Colonic mucosa (tissue), 4 donors: ENCODE data around the gene DDIT3. TPM values are rescaled to one million over a fixed set of nuclear protein-coding genes. Genes with fewer than 3 reads are reported as not detected.

ENCODE experiments used
- DNase-seq: peaks from one replicate; pipeline ENCODE4 v3.0.0-alpha.2; 2020
- H3K27ac ChIP-seq: fragments of 200-600 bp; one replicate; pipeline ENCODE4 v1.8.0; 2021
- H3K27me3 ChIP-seq: fragments of 200-600 bp; one replicate; pipeline ENCODE4 v1.8.0; 2021
- H3K36me3 ChIP-seq: fragments of 200-600 bp; one replicate; pipeline ENCODE4 v1.8.0; 2021
- H3K4me1 ChIP-seq: fragments of 200-600 bp; one replicate; pipeline ENCODE4 v1.8.0; 2021; ENCODE audit warnings: mild to moderate bottlenecking
- H3K4me3 ChIP-seq: fragments of 200-600 bp; one replicate; pipeline ENCODE4 v1.8.0; 2021
- H3K9ac ChIP-seq, 2 donors: one replicate each; pipeline ENCODE4 v1.7.0; 2013; ENCODE audit warnings: control low read depth in 2 of 2, low read depth in 2 of 2, low read length in 2 of 2
- H3K9me3 ChIP-seq: fragments of 200-600 bp; one replicate; pipeline ENCODE4 v1.8.0; 2021
- intact Hi-C: fragments of 100-400 bp; cut with DNase I; formaldehyde crosslinking; loops from one replicate; pipeline ENCODE4 v1.14.1; 2022
- total RNA-seq, 2 donors: library from RNA; stranded (reverse); fragmentation: NEBNext Ultra II Directional in 1 of 2; extraction: Animal tissue kit (Norgen Biotek cat#: 25700) in 1 of 2; gene quantifications; one replicate each; pipeline ENCODE4 v1.2.1, GENCODE V29; 2021
- TF ChIP-seq, protein P1 (sequence below): fragments of 200-600 bp; IDR thresholded peaks from one replicate; pipeline ENCODE4 v1.8.0; 2022; ENCODE audit warnings: antibody characterized with exemption, mild to moderate bottlenecking
- donor health status: healthy.
- donor health status: DM: no; HTN: no; CAD: no.
- donor health status: DM: no; HTN: no; CAD: no.

The DDIT3 gene
- total RNA-seq, 2 donors from 2014 or later: 17.5 to 22.8 TPM

- peaks cover 25% of the 10 kb centered on the region for H3K36me3 ChIP-seq
- H3K27me3 ChIP-seq: no peaks in the 10 kb centered on the region
- H3K4me1 ChIP-seq: peaks cover 14% of the 10 kb centered on the region
- H3K9me3 ChIP-seq: no peaks in the 10 kb centered on the region
- intact Hi-C loops: no loop called here
- TF ChIP-seq, protein P1, sequence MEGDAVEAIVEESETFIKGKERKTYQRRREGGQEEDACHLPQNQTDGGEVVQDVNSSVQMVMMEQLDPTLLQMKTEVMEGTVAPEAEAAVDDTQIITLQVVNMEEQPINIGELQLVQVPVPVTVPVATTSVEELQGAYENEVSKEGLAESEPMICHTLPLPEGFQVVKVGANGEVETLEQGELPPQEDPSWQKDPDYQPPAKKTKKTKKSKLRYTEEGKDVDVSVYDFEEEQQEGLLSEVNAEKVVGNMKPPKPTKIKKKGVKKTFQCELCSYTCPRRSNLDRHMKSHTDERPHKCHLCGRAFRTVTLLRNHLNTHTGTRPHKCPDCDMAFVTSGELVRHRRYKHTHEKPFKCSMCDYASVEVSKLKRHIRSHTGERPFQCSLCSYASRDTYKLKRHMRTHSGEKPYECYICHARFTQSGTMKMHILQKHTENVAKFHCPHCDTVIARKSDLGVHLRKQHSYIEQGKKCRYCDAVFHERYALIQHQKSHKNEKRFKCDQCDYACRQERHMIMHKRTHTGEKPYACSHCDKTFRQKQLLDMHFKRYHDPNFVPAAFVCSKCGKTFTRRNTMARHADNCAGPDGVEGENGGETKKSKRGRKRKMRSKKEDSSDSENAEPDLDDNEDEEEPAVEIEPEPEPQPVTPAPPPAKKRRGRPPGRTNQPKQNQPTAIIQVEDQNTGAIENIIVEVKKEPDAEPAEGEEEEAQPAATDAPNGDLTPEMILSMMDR: no peak
- H3K9ac ChIP-seq: no peak overlapping the region
- no peak overlapping the region for H3K4me3 ChIP-seq
- no peak overlapping the region for H3K27ac ChIP-seq
- no peak for DNase-seq
Measured at GRCh38 chr12:57527184-57527583, 6.9 kb upstream of the DDIT3 start.

DNA sequence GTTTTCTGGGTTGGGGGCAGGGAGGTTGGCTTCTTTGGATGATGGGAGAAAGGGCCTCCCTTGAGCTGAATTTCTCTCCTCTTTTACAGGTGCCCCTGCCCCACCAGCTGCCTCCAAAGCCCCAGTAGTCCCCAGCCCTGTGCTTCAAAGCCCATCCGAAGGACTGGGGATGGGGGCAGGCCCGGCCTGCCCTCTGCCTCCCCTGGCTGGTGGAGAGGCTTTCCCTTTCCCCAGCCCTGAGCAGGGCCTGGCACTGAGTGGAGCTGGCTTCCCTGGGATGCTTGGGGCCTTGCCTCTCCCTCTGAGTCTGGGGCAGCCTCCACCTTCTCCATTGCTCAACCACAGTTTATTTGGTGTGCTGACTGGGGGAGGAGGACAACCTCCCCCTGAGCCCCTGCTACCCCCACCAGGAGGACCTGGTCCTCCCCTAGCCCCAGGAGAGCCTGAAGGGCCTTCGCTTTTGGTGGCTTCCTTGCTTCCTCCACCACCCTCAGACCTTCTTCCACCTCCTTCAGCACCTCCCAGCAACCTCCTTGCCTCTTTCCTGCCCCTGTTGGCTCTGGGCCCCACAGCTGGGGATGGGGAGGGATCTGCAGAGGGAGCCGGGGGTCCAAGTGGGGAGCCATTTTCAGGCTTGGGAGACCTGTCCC is 6.3 kb upstream of the DDIT3 start:
- H3K27ac ChIP-seq: no peak overlapping the region
- intact Hi-C loops: no loop called here
- DNase-seq: no peak

GRCh38 chr12:57525615-57526383 is 5.5 kb upstream of the DDIT3 start:
- no peaks in the 10 kb centered on the region for H3K9me3 ChIP-seq
- no peak overlapping the region for H3K9ac ChIP-seq
- peaks cover 21% of the 10 kb centered on the region for H3K4me1 ChIP-seq
- intact Hi-C loops: no loop called here
- no peak overlapping the region for H3K4me3 ChIP-seq
- no peak overlapping the region for H3K27ac ChIP-seq
- peaks cover 22% of the 10 kb centered on the region for H3K36me3 ChIP-seq
- DNase-seq: no peak
- no peaks in the 10 kb centered on the region for H3K27me3 ChIP-seq
- TF ChIP-seq, protein P1: no peak

More for the DNA sequence above, 6.3 kb upstream of the DDIT3 start:
- Histone ChIP-seq H3K27me3 (no peaks in the 10 kb centered on the region), H3K36me3 (peaks cover 23% of the 10 kb centered on the region), H3K4me3 (no peak overlapping the region), H3K4me1 (peaks cover 19% of the 10 kb centered on the region), H3K9ac (no peak overlapping the region), H3K9me3 (no peaks in the 10 kb centered on the region)
- TF ChIP-seq, protein P1: no peak

- no peak overlapping the region for H3K9ac ChIP-seq
- TF ChIP-seq, protein P1: no peak
- peak; percentile 50 for DNase-seq
- peaks cover 15% of the 10 kb centered on the region for H3K36me3 ChIP-seq
- intact Hi-C loops: loop anchor here (5.0 kb wide), 1 partner anchor 322 kb away; the partner anchor contains the start of gene CTDSP2
- no peak overlapping the region for H3K27ac ChIP-seq
- no peak overlapping the region for H3K4me3 ChIP-seq
- peaks cover 21% of the 10 kb centered on the region for H3K4me1 ChIP-seq
- H3K27me3 ChIP-seq: no peaks in the 10 kb centered on the region
- H3K9me3 ChIP-seq: no peaks in the 10 kb centered on the region
Measured at GRCh38 chr12:57524814-57525614, 4.7 kb upstream of the DDIT3 start.
